Panc1 (cell line): ENCODE data around the gene ZSCAN22. TPM values are rescaled to one million over a fixed set of nuclear protein-coding genes. Genes with fewer than 3 reads are reported as not detected.

Experiments used
- ATAC-seq: fragments of 200-7000 bp; cut with Tn5 transposase; 2 replicates; pipeline ENCODE4 v1.9.1; 2020; ENCODE audit warnings: mild to moderate bottlenecking, moderate library complexity
- BruUV-seq: library from RNA; stranded (reverse); fragments of 400-500 nt; replicated peaks from 2 replicates; lab custom pipeline; 2021; lab: Mats Ljungman, UMichigan
- CTCF ChIA-PET: fragments of 300-600 bp; sonication (Branson Sonifier 250); formaldehyde crosslinking; loops from one replicate; lab custom pipeline; 2022; ENCODE audit warnings: antibody characterized with exemption; lab: Charles Lee
- POLR2A ChIA-PET: fragments of 300-600 bp; sonication (Branson Sonifier 250); formaldehyde crosslinking; loops from one replicate; lab custom pipeline; 2022; ENCODE audit warnings: antibody characterized with exemption; lab: Charles Lee
- DNase-seq: peaks from one replicate; pipeline ENCODE4 v3.0.0-alpha.2; 2010; ENCODE audit warnings: low read depth, low spot score
- H3K27ac ChIP-seq: 2 replicates; pipeline ENCODE4 v1.5.1; 2011; ENCODE audit warnings: mild to moderate bottlenecking, low read length, inconsistent platforms
- H3K27me3 ChIP-seq: fragments of 200-500 bp; sonication (Bioruptor generic); 2 replicates; pipeline ENCODE4 v1.6.0; 2014; ENCODE audit warnings: low read length, inconsistent platforms; ENCODE audit not compliant: control insufficient read depth, insufficient read depth
- H3K36me3 ChIP-seq: fragments of 200-500 bp; sonication (Bioruptor generic); 2 replicates; pipeline ENCODE4 v1.5.1; 2014; ENCODE audit warnings: inconsistent platforms, mild to moderate bottlenecking, low read length, moderate library complexity; ENCODE audit not compliant: control insufficient read depth, insufficient read depth
- H3K4me1 ChIP-seq: 2 replicates; pipeline ENCODE4 v1.5.1; 2011; ENCODE audit warnings: inconsistent platforms, mild to moderate bottlenecking, low read length, moderate library complexity; ENCODE audit not compliant: control insufficient read depth, insufficient read depth
- H3K4me3 ChIP-seq, 2 experiments: 2 replicates each; pipeline ENCODE4 v1.5.1; 2011 to 2012; ENCODE audit warnings: low read depth in 2 of 2, low read length in 2 of 2, mild to moderate bottlenecking in 2 of 2, inconsistent platforms in 1 of 2, moderate library complexity in 1 of 2
- H3K9me3 ChIP-seq: fragments of 200-500 bp; sonication (Bioruptor generic); 2 replicates; pipeline ENCODE4 v1.5.1; 2014; ENCODE audit warnings: low read depth, mild to moderate bottlenecking, inconsistent platforms, low read length, moderate library complexity; ENCODE audit not compliant: control insufficient read depth, insufficient read depth
- CTCF ChIP-seq: fragments of 450-650 bp; IDR thresholded peaks from 2 replicates; pipeline ENCODE4 v1.5.1; 2017; ENCODE audit warnings: mild to moderate bottlenecking
- POLR2AphosphoS5 ChIP-seq: IDR thresholded peaks from 2 replicates; pipeline ENCODE4 v1.6.1; 2012; ENCODE audit warnings: mild to moderate bottlenecking, low read depth, low read length, moderate library complexity
- REST ChIP-seq, 2 experiments: IDR thresholded peaks; 2 replicates each; pipeline ENCODE4 v1.6.1; 2011 to 2012; ENCODE audit warnings: low read depth in 2 of 2, control low read depth in 1 of 2, low read length in 1 of 2, mild to moderate bottlenecking in 1 of 2, moderate library complexity in 1 of 2; ENCODE audit not compliant: insufficient read depth in 1 of 2
- SIN3A ChIP-seq: IDR thresholded peaks from 2 replicates; pipeline ENCODE4 v1.6.1; 2012; ENCODE audit warnings: low read depth, mild to moderate bottlenecking, low read length, moderate library complexity, borderline replicate concordance; ENCODE audit not compliant: insufficient read depth
- TCF7L2 ChIP-seq: IDR thresholded peaks from 2 replicates; pipeline ENCODE4 v1.6.1; 2011; ENCODE audit warnings: mild to moderate bottlenecking, low read depth, low read length, inconsistent platforms
- in situ Hi-C: cut with HindIII; loops from 2 replicates; pipeline ENCODE4 v1.10.0; 2016; ENCODE audit warnings: low sequenced_read_pairs, low pct_unique_long_range_greater_than_20kb
- intact Hi-C: fragments of 100-400 bp; cut with micrococcal nuclease; formaldehyde crosslinking; loops from one replicate; pipeline ENCODE4 v1.10.0; 2022; ENCODE audit not compliant: unreplicated experiment
- total RNA-seq: library from RNA; stranded (reverse); gene quantifications from one replicate; pipeline ENCODE4 v1.2.1, GENCODE V29; 2021; ENCODE audit not compliant: unreplicated experiment

Gene ZSCAN22
- total RNA-seq, 1 experiment from 2014 or later: 6.6 TPM

GRCh38 chr19:58326501-58326913 is 287 bp upstream of the ZSCAN22 start:
- H3K4me3 ChIP-seq: peak overlapping the region; percentile 74 to 89
- no peaks in the 10 kb centered on the region; the same call in 1 of the 2 replicates for H3K36me3 ChIP-seq
- ChIA-PET POLR2A (interaction anchor here (0.6 kb wide), 1 partner anchor 1356 kb away, joined by 5 read pairs; no protein-coding TSS in a partner anchor), CTCF (interaction anchor here (0.7 to 1.0 kb wide), 2 partner anchors 156 to 233 kb away, joined by 3 to 6 read pairs; no protein-coding TSS in a partner anchor)
- H3K27ac ChIP-seq: peak overlapping the region; percentile 90
- no peaks in the 10 kb centered on the region for H3K27me3 ChIP-seq
- no peaks in the 10 kb centered on the region for H3K9me3 ChIP-seq
- in situ Hi-C loops (no loop called here), intact Hi-C loops (loop anchor here (5.0 kb wide), 1 partner anchor 61 kb away; the partner anchor contains the start of gene RPS5)
- no TSS peak for BruUV-seq
- ATAC-seq: peak; percentile 50
- peaks cover 23% of the 10 kb centered on the region for H3K4me1 ChIP-seq
- TF ChIP-seq CTCF (no peak), SIN3A (no peak), REST (IDR thresholded peaks at IDR 0.05; ENCODE audit: insufficient read depth in 1 of 2, low read depth in 2 of 2, low read length in 1 of 2) (no peak), TCF7L2 (no peak), POLR2AphosphoS5 (no peak)
- DNase-seq: no peak

- DNase-seq (no peak), ATAC-seq (no peak)
- H3K4me1 ChIP-seq: peaks cover 23% of the 10 kb centered on the region
- no peaks in the 10 kb centered on the region for H3K27me3 ChIP-seq
- no peak overlapping the region for H3K4me3 ChIP-seq
- in situ Hi-C loops: no loop called here
- intact Hi-C loops: loop anchor here (5.0 kb wide), 1 partner anchor 58 kb away; the partner anchor contains the start of gene RPS5
- no peaks in the 10 kb centered on the region for H3K9me3 ChIP-seq
- POLR2A ChIA-PET: no interaction called here
- no peaks in the 10 kb centered on the region; the same call in 1 of the 2 replicates for H3K36me3 ChIP-seq
- CTCF ChIA-PET: no interaction called here
- no peak overlapping the region for H3K27ac ChIP-seq
- BruUV-seq: no TSS peak
- TF ChIP-seq TCF7L2 (no peak), REST (IDR thresholded peaks at IDR 0.05; ENCODE audit: insufficient read depth in 1 of 2, low read depth in 2 of 2, low read length in 1 of 2) (no peak)
Observed at GRCh38 chr19:58328999-58329398, 2.2 kb downstream of the ZSCAN22 start.
